Measurements from ENCODE around the gene C20orf204. TPM values are rescaled to one million over a fixed set of nuclear protein-coding genes. Genes with fewer than 3 reads are reported as not detected.
"Not testable (repeated sequence)": the region's sequence is repeated elsewhere in the genome, so short reads cannot be mapped to it uniquely, and the experiment has no call there.

Gene C20orf204
- polyA plus RNA-seq, 2 donors: 0.38 to 0.67 TPM

DNA sequence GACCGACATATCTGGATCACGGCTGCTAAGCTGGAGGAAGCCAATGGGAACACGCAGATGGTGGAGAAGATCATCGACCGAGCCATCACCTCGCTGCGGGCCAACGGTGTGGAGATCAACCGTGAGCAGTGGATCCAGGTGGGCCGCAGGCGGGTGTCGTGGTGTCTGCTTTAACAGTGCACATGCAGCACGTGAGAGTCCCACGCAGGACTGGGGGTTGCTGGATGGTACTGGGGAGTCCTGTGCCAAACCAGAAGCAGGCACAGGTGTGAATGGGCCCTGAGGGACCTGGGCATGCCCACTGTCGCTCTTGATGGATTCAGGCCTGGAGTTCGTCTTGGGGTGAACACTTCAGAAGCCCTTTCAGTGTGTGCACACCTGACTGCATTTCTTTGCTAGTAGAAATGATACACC lies 24.6 kb upstream of the C20orf204 start:
- Histone ChIP-seq H3K4me1 (ENCODE audit: control insufficient read depth in 2 of 2, insufficient read depth in 2 of 2, low read length in 1 of 2) (peaks cover 2 to 4% of the 10 kb centered on the region in 2 donors), H3K27ac (ENCODE audit: low read depth in 2 of 2, low read length in 1 of 2) (no peak overlapping the region), H3K27me3 (ENCODE audit: control insufficient read depth in 1 of 2, insufficient read depth in 2 of 2, low read length in 2 of 2) (no peaks in the 10 kb centered on the region), H3K36me3 (ENCODE audit: control insufficient read depth in 2 of 2, insufficient read depth in 2 of 2, low read length in 1 of 2) (peaks cover 12 to 22% of the 10 kb centered on the region in 2 donors), H3K9me3 (ENCODE audit: control insufficient read depth in 2 of 2, insufficient read depth in 1 of 2, low read depth in 1 of 2, low read length in 1 of 2) (no peaks in the 10 kb centered on the region), H3K4me3 (ENCODE audit: low read depth in 1 of 2, low read length in 2 of 2) (no peak overlapping the region)
- 93 to 97% methylated on average over 16 of the region's 16 CpGs for WGBS, 2 donors

DNA sequence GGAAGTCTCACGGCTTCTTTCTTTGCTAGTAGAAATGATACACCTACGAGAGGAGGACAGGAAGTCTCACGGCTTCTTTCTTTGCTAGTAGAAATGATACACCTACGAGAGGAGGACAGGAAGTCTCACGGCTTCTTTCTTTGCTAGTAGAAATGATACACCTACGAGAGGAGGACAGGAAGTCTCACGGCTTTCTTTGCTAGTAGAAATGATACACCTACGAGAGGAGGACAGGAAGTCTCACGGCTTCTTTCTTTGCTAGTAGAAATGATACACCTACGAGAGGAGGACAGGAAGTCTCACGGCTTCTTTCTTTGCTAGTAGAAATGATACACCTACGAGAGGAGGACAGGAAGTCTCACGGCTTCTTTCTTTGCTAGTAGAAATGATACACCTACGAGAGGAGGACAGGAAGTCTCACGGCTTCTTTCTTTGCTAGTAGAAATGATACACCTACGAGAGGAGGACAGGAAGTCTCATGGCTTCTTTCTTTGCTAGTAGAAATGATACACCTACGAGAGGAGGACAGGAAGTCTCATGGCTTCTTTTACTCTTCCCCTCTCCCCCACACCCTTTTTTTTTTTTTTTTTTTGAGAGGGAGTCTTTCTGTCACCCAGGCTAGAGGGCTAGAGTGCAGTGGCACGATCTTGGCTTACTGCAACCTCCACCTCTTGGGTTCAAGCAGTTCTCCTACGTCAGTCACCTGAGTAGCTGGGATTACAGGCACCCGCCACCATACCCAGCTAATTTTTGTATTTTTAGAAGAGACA lies 23.4 kb upstream of the C20orf204 start:
- H3K27me3 ChIP-seq (ENCODE audit: control insufficient read depth in 1 of 2, insufficient read depth in 2 of 2, low read length in 2 of 2); H3K27ac ChIP-seq (ENCODE audit: low read depth in 2 of 2, low read length in 1 of 2); H3K9me3 ChIP-seq (ENCODE audit: control insufficient read depth in 2 of 2, insufficient read depth in 1 of 2, low read depth in 1 of 2, low read length in 1 of 2); H3K4me3 ChIP-seq (ENCODE audit: low read depth in 1 of 2, low read length in 2 of 2); H3K4me1 ChIP-seq (ENCODE audit: control insufficient read depth in 2 of 2, insufficient read depth in 2 of 2, low read length in 1 of 2): not testable (repeated sequence)
- H3K36me3 ChIP-seq (ENCODE audit: control insufficient read depth in 2 of 2, insufficient read depth in 2 of 2, low read length in 1 of 2): peaks cover 12 to 24% of the 10 kb centered on the region in 2 donors
- 86 to 90% methylated on average over 11 to 12 of the region's 20 CpGs for WGBS, 2 donors

DNA sequence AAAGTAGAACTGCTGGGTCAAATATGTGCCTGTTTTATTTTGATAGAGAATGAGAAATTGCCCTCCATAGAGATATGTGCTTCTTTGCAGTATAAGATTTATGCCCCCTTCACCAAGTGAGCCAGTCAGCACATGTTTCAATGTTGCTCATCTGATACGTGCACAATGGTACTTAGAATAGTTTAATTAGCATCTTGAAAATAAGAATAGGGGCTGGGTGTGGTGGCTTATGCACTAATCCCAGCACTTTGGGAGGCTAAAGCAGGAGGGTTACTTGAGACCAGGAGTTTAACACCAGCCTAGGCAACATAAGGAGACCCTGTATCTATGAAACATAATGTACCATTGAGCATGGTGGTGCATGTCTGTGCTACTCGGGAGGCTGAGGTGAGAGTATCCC lies 20.3 kb upstream of the C20orf204 start:
- Histone ChIP-seq H3K4me1 (ENCODE audit: control insufficient read depth in 2 of 2, insufficient read depth in 2 of 2, low read length in 1 of 2) (peaks cover 2 to 4% of the 10 kb centered on the region in 2 donors), H3K36me3 (ENCODE audit: control insufficient read depth in 2 of 2, insufficient read depth in 2 of 2, low read length in 1 of 2) (peaks cover 10 to 37% of the 10 kb centered on the region in 2 donors), H3K27ac (ENCODE audit: low read depth in 2 of 2, low read length in 1 of 2) (no peak overlapping the region), H3K4me3 (ENCODE audit: low read depth in 1 of 2, low read length in 2 of 2) (no peak overlapping the region), H3K27me3 (ENCODE audit: control insufficient read depth in 1 of 2, insufficient read depth in 2 of 2, low read length in 2 of 2) (no peaks in the 10 kb centered on the region), H3K9me3 (ENCODE audit: control insufficient read depth in 2 of 2, insufficient read depth in 1 of 2, low read depth in 1 of 2, low read length in 1 of 2) (peaks cover 0 to 2% of the 10 kb centered on the region in 2 donors)
- 54 to 70% methylated on average over 2 of the region's 2 CpGs for WGBS, 2 donors

DNA sequence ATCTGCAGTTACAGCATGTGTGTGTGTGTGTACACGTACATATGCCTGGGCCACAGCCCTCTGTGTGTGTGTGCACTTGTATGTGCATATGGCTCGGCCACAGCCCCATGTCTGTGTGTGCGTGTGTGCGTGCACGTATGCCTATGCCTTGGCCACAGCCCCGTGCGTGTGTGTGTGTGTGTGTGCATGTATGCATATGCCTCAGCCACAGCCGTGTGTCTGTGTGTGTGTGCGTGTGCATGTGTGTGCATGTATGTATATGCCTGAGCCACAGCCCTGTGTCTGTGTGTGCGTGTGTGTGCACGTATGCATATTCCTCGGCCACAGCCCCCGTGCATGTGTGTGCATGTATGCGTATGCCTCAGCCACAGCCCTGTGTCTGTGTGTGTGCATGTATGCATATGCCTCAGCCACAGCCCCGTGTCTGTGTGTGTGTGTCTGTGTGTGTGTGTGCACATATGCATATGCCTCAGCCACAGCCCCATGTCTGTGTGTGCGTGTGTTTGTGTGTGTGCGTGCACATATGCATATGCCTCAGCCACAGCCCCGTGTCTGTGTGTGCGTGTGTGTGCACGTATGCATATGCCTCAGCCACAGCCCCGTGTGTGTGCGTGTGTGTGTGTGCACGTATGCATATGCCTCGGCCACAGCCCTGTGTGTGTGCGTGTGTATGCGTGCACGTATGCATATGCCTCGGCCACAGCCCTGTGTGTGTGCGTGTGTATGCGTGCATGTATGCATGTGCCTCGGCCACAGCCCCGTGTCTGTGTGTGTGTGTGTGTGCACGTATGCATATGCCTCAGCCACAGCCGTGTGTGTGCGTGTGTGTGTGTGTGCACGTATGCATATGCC lies 14.6 kb upstream of the C20orf204 start:
- Histone ChIP-seq H3K4me3 (ENCODE audit: low read depth in 1 of 2, low read length in 2 of 2) (no peak overlapping the region), H3K9me3 (ENCODE audit: control insufficient read depth in 2 of 2, insufficient read depth in 1 of 2, low read depth in 1 of 2, low read length in 1 of 2) (peaks cover 0 to 2% of the 10 kb centered on the region in 2 donors), H3K36me3 (ENCODE audit: control insufficient read depth in 2 of 2, insufficient read depth in 2 of 2, low read length in 1 of 2) (peaks cover 9 to 63% of the 10 kb centered on the region in 2 donors), H3K27ac (ENCODE audit: low read depth in 2 of 2, low read length in 1 of 2) (no peak overlapping the region), H3K27me3 (ENCODE audit: control insufficient read depth in 1 of 2, insufficient read depth in 2 of 2, low read length in 2 of 2) (no peaks in the 10 kb centered on the region), H3K4me1 (ENCODE audit: control insufficient read depth in 2 of 2, insufficient read depth in 2 of 2, low read length in 1 of 2) (no peaks in the 10 kb centered on the region)
- WGBS, 2 donors: 94 to 96% methylated on average over 36 of the region's 36 CpGs

DNA sequence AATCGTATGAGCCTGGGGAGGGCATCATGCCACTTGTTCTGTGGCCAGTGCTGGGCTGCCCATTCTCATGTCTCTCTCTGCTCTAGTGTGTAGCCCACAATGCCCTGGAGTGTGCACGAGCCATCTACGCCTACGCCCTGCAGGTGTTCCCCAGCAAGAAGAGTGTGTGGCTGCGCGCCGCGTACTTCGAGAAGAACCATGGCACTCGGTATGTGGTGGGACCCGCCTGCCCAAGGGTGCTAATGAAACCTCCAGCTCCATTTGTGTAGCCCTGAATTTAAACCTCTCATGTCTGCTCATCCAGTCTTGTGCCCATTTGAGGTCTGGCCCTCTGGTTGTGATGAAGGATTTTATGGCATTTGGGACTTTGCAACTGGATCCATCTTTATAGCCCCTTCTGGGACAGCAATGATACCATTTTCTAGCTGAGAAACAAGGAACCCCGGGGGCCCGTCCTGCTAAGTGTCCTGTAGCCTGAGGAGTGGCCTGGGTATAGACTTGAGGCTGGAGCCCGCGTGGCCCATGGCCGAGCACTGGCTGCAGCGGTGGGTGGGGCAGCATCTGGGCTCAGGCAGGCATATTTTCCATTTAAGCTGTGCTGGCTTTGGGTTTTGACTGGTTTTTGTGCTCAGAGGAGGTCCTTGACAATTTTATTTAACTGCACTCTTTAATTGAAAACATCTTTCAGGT lies 13.2 kb upstream of the C20orf204 start:
- WGBS, 2 donors: 95 to 96% methylated on average over 17 of the region's 17 CpGs
- Histone ChIP-seq H3K4me3 (ENCODE audit: low read depth in 1 of 2, low read length in 2 of 2) (no peak overlapping the region), H3K27ac (ENCODE audit: low read depth in 2 of 2, low read length in 1 of 2) (no peak overlapping the region), H3K36me3 (ENCODE audit: control insufficient read depth in 2 of 2, insufficient read depth in 2 of 2, low read length in 1 of 2) (peaks cover 18 to 70% of the 10 kb centered on the region in 2 donors), H3K9me3 (ENCODE audit: control insufficient read depth in 2 of 2, insufficient read depth in 1 of 2, low read depth in 1 of 2, low read length in 1 of 2) (peaks cover 0 to 2% of the 10 kb centered on the region in 2 donors), H3K27me3 (ENCODE audit: control insufficient read depth in 1 of 2, insufficient read depth in 2 of 2, low read length in 2 of 2) (no peaks in the 10 kb centered on the region), H3K4me1 (ENCODE audit: control insufficient read depth in 2 of 2, insufficient read depth in 2 of 2, low read length in 1 of 2) (no peaks in the 10 kb centered on the region)

DNA sequence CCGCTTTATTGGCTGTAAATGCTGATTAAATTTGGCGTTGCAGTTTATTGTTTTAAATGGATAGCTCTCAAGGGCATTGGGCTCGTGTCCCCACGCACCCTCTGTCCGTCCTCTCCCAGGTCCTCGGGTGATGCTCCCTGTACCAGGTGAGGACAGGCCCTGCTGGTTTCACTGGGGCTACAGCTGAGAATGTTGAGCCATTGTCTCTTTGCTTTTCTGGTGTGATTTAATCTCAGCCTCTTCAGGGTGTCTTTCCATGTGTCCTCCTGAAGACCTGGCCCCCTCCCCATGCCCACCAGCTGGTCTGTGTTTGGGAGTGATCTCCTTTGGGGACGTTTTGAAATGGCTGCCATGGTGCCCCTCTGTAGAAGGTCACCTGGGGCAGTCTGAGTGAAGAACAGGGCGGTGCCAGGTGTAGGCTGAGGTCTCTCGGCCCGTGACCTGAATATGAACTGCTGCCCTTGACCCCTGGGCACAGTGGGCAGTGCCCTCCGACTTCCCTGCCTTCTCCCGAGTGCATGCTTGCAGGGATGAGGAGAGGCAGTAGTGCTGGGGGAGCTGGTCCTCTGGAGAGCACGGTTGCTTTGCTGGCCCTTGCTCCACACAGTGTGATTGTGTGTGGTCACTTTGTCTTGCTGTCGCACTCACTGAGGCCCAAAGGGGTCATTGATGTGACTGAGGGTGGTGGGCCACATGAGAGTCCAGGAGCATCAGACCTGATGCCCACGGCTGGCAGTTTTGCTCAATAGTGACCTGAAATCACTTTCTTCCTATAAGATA lies 12.4 kb upstream of the C20orf204 start:
- Histone ChIP-seq H3K27me3 (ENCODE audit: control insufficient read depth in 1 of 2, insufficient read depth in 2 of 2, low read length in 2 of 2) (no peaks in the 10 kb centered on the region), H3K9me3 (ENCODE audit: control insufficient read depth in 2 of 2, insufficient read depth in 1 of 2, low read depth in 1 of 2, low read length in 1 of 2) (peaks cover 0 to 2% of the 10 kb centered on the region in 2 donors), H3K4me1 (ENCODE audit: control insufficient read depth in 2 of 2, insufficient read depth in 2 of 2, low read length in 1 of 2) (no peaks in the 10 kb centered on the region), H3K36me3 (ENCODE audit: control insufficient read depth in 2 of 2, insufficient read depth in 2 of 2, low read length in 1 of 2) (peaks cover 18 to 75% of the 10 kb centered on the region in 2 donors), H3K27ac (ENCODE audit: low read depth in 2 of 2, low read length in 1 of 2) (no peak overlapping the region), H3K4me3 (ENCODE audit: low read depth in 1 of 2, low read length in 2 of 2) (no peak overlapping the region)
- 79 to 92% methylated on average over 15 of the region's 15 CpGs for WGBS, 2 donors

DNA sequence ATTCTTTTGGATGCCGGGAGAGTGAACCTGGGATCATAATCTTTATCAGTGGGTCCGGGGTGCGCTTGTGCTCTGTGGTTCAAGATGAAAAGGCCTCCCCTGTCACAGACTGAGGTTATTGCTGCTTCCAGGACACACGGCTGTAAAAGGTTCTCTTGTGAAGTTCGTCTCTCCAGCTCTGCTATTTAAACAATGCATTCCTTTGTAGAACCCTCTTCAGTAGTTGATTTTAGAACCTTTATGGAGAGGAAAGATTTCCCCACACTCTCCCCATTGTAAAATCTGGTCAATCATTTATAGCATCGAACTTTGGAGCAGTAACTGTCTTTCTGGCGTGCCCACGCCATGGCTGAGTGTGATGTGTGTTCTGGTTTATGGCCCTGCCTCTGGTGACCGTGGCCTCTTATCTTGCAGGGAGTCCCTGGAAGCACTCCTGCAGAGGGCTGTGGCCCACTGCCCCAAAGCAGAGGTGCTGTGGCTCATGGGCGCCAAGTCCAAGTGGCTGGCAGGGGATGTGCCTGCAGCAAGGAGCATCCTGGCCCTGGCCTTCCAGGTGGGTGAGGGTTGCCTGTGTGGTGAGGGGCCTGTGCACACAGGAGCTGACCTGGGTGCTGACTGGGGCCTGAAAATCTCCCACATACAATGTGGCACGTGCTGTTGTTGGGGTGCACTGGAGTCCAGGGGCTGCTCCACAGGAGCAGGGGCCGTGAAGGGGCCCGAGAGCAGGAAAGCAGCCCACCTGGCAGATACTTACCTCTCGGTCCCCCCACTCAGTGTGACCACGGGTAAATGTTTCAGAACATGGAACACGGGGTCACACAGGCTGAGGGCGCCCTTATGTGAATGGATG lies 11.6 kb upstream of the C20orf204 start:
- no peaks in the 10 kb centered on the region for H3K9me3 ChIP-seq (ENCODE audit: control insufficient read depth in 2 of 2, insufficient read depth in 1 of 2, low read depth in 1 of 2, low read length in 1 of 2)
- 87 to 95% methylated on average over 17 of the region's 17 CpGs for WGBS, 2 donors
- no peaks in the 10 kb centered on the region for H3K27me3 ChIP-seq (ENCODE audit: control insufficient read depth in 1 of 2, insufficient read depth in 2 of 2, low read length in 2 of 2)
- no peak overlapping the region for H3K27ac ChIP-seq (ENCODE audit: low read depth in 2 of 2, low read length in 1 of 2)
- H3K4me3 ChIP-seq (ENCODE audit: low read depth in 1 of 2, low read length in 2 of 2): no peak overlapping the region
- H3K4me1 ChIP-seq (ENCODE audit: control insufficient read depth in 2 of 2, insufficient read depth in 2 of 2, low read length in 1 of 2): no peaks in the 10 kb centered on the region
- H3K36me3 ChIP-seq (ENCODE audit: control insufficient read depth in 2 of 2, insufficient read depth in 2 of 2, low read length in 1 of 2): peaks cover 16 to 74% of the 10 kb centered on the region in 2 donors

DNA sequence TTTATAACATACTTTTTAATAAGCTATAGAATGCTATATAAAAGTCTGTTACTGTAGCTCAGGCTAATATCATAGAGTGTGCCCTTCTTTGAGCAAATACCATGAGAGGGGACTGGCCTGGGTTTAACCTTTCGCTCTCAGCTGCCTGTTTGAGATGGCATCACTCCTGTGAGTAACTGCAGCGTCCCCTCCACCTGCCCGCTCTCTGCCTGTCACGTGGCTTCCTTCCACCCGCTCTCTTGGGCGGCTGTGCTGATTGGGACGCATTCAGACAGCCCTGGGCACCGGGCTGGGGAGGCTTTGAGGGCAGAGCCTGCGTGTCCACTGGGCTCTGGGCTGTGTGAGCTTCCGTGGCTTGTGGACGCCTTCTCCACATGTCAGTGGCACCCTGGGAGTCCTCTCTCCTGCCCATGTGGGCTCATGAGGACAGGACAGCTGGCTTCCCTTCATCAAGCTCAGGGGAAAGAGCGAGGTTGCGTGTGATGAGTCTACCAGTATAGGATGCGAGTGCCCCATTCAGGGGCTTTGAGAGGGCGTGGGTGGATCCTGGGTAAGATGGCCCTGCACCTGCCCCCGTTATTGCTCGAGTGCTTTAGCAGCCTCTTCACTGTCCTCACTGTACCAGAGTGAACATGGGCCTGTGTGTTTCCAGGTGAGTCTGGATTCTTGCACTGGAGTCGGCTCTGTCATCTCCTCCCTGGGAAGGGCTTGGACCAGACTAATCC lies 10.7 kb upstream of the C20orf204 start:
- Histone ChIP-seq H3K4me3 (ENCODE audit: low read depth in 1 of 2, low read length in 2 of 2) (no peak overlapping the region), H3K4me1 (ENCODE audit: control insufficient read depth in 2 of 2, insufficient read depth in 2 of 2, low read length in 1 of 2) (no peaks in the 10 kb centered on the region), H3K27ac (ENCODE audit: low read depth in 2 of 2, low read length in 1 of 2) (no peak overlapping the region), H3K27me3 (ENCODE audit: control insufficient read depth in 1 of 2, insufficient read depth in 2 of 2, low read length in 2 of 2) (no peaks in the 10 kb centered on the region), H3K9me3 (ENCODE audit: control insufficient read depth in 2 of 2, insufficient read depth in 1 of 2, low read depth in 1 of 2, low read length in 1 of 2) (no peaks in the 10 kb centered on the region), H3K36me3 (ENCODE audit: control insufficient read depth in 2 of 2, insufficient read depth in 2 of 2, low read length in 1 of 2) (peaks cover 21 to 76% of the 10 kb centered on the region in 2 donors)
- WGBS, 2 donors: 94 to 95% methylated on average over 18 of the region's 18 CpGs
